Astrocyte of the cerebellum (primary cell): ENCODE results near the gene BDNF.
"Not testable (repeated sequence)": the region's sequence is repeated elsewhere in the genome, so short reads cannot be mapped to it uniquely, and the experiment has no call there.

ENCODE experiments used
- DNase-seq: peaks from one replicate; pipeline ENCODE4 v3.0.0-alpha.2; 2011; ENCODE audit warnings: low read depth
- H3K4me3 ChIP-seq: 2 replicates; pipeline ENCODE4 v1.5.1; 2011; ENCODE audit warnings: mild to moderate bottlenecking, low read depth, low read length, moderate library complexity
- CTCF ChIP-seq: IDR thresholded peaks from 2 replicates; pipeline ENCODE4 v1.5.1; 2012; ENCODE audit warnings: low read length, low read depth, moderate library complexity, mild to moderate bottlenecking; ENCODE audit errors: missing control alignments
- in situ Hi-C: cut with HindIII; loops from 2 replicates; pipeline ENCODE4 v1.10.0; 2017; ENCODE audit warnings: low sequenced_read_pairs

The BDNF gene

GRCh38 chr11:27677108-27677507 lies 23.1 kb downstream of the BDNF start:
- DNase-seq, result no peak
- in situ Hi-C loops, result no loop called here
- H3K4me3 ChIP-seq, result no peak overlapping the region
- no peak for TF ChIP-seq CTCF

- no peak for TF ChIP-seq CTCF
- no peak for DNase-seq
- in situ Hi-C loops, result no loop called here
- no peak overlapping the region for H3K4me3 ChIP-seq
Measured at GRCh38 chr11:27673979-27674663, 26.1 kb downstream of the BDNF start.

GRCh38 chr11:27672836-27673464 lies 27.3 kb downstream of the BDNF start:
- no peak overlapping the region for H3K4me3 ChIP-seq
- in situ Hi-C loops, result no loop called here
- no peak for TF ChIP-seq CTCF
- no peak for DNase-seq

- H3K4me3 ChIP-seq, in situ Hi-C loops, DNase-seq: not testable (repeated sequence)
Measured at GRCh38 chr11:27665508-27666101, 34.6 kb downstream of the BDNF start.

GRCh38 chr11:27663326-27663725 lies 36.9 kb downstream of the BDNF start:
- DNase-seq, result no peak
- TF ChIP-seq CTCF, result no peak
- in situ Hi-C loops, result no loop called here
- H3K4me3 ChIP-seq, result no peak overlapping the region

GRCh38 chr11:27660171-27660570 lies 40.1 kb downstream of the BDNF start:
- no peak for DNase-seq
- H3K4me3 ChIP-seq, result no peak overlapping the region
- TF ChIP-seq CTCF, result no peak
- in situ Hi-C loops, result no loop called here
